Stomach (tissue), 9 donors: ENCODE measurements around the gene KCNQ1. TPM values are rescaled to one million over a fixed set of nuclear protein-coding genes. Genes with fewer than 3 reads are reported as not detected.

ENCODE experiments used
- DNase-seq, 2 donors: peaks; one replicate each; pipeline versions ENCODE4 v3.0.0 to v3.0.0-alpha.2; 2013 to 2019
- H3K27ac ChIP-seq, 5 donors: fragments of 200-600 bp in 4 of 5; sonication (generic) in 4 of 5; one replicate each; pipeline ENCODE4 v1.5.1; 2013 to 2019; ENCODE audit warnings: mild to moderate bottlenecking in 1 of 5, moderate library complexity in 1 of 5
- H3K27me3 ChIP-seq, 3 donors: fragments of 200-600 bp; sonication (generic); one replicate each; pipeline ENCODE4 v1.5.1; 2017 to 2019; ENCODE audit warnings: mixed run types in 1 of 3
- H3K36me3 ChIP-seq, 4 donors: fragments of 200-600 bp; sonication (generic); 1 replicate in 3 of 4; 2 replicates in 1 of 4; pipeline ENCODE4 v1.5.1; 2016 to 2019
- H3K4me1 ChIP-seq, 4 donors: fragments of 200-600 bp; sonication (generic); one replicate each; pipeline ENCODE4 v1.5.1; 2016 to 2019
- H3K4me3 ChIP-seq, 4 donors: fragments of 200-600 bp; sonication (generic) in 3 of 4; one replicate each; pipeline ENCODE4 v1.5.1; 2016 to 2019; ENCODE audit warnings: mild to moderate bottlenecking in 1 of 4
- H3K9me3 ChIP-seq, 4 donors: fragments of 200-600 bp; sonication (generic); one replicate each; pipeline ENCODE4 v1.5.1; 2016 to 2019
- EP300 ChIP-seq: sonication (generic); formaldehyde crosslinking; IDR thresholded peaks from one replicate; pipeline ENCODE4 v1.6.1; 2017; ENCODE audit warnings: antibody characterized with exemption
- POLR2A ChIP-seq, 4 donors: fragments of 450-650 bp; IDR thresholded peaks; one replicate each; pipeline ENCODE4 v1.6.1; 2016; ENCODE audit warnings: antibody characterized with exemption in 4 of 4, control low read depth in 2 of 4, mild to moderate bottlenecking in 1 of 4, moderate library complexity in 1 of 4
- POLR2AphosphoS5 ChIP-seq, 3 donors: sonication (generic); formaldehyde crosslinking; IDR thresholded peaks; one replicate each; pipeline ENCODE4 v1.6.1; 2016; ENCODE audit warnings: antibody characterized with exemption in 3 of 3
- WGBS, 5 donors: extraction: QIAGEN DNeasy Blood & Tissue Kit in 3 of 5; methylation state at CpG; one replicate each; pipeline versions ENCODE4 v1.1.5 to v1.1.7; 2013 to 2018; 5-methylcytosine and 5-hydroxymethylcytosine counted together
- intact Hi-C: fragments of 100-400 bp; cut with DNase I; formaldehyde crosslinking; loops from one replicate; pipeline ENCODE4 v1.15.1; 2023; ENCODE audit warnings: low total_unique reads
- polyA plus RNA-seq, 3 donors: library from polyadenylated mRNA; stranded (reverse); fragments of 200-250 nt; gene quantifications; one replicate each; pipeline ENCODE4 v1.2.3, GENCODE V29; 2013
- total RNA-seq, 5 donors: library from RNA; depleted of rRNA; stranded (reverse); fragments of >200 nt; gene quantifications; one replicate each; pipeline versions ENCODE4 v1.1.0 to v1.2.3, GENCODE V29; 2014 to 2016
- TF ChIP-seq, protein P1 (sequence below), 7 experiments: fragments of 450-650 bp in 4 of 7; fragments of 200-600 bp in 3 of 7; sonication (generic) in 3 of 7; IDR thresholded peaks; one replicate each; pipeline ENCODE4 v1.5.1; 2016 to 2019; ENCODE audit warnings: antibody characterized with exemption in 7 of 7, control low read depth in 2 of 7, mild to moderate bottlenecking in 1 of 7
- donor health status: healthy with polysubstance abuse.
- donor health status: Bipolar disorder and iron deficiency.
- donor health status: healthy.

The KCNQ1 gene
- total and polyA plus RNA-seq, 8 donors, result 12.1 to 155 (median 49.0) TPM

DNA sequence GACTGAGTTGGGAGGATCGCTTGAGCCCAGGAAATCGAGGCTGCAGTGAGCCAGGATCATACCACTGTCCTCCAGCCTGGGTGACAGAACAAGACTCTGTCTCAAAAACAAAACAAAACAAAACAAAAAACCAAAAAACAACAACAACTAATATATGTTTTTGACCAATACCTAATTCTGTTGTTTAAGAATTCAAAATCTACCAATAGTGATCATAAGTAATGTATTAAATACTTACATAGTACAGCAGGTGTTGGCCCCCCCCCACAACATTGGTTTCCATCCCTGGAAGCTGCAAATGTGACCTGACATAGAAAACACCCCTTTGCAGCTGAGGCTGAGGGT is 74.7 kb downstream of the KCNQ1 start:
- peaks cover 0 to 6% (median 0%) of the 10 kb centered on the region in 3 donors for H3K27me3 ChIP-seq
- H3K9me3 ChIP-seq, result no peaks in the 10 kb centered on the region
- H3K4me3 ChIP-seq, result no peak overlapping the region
- TF ChIP-seq POLR2AphosphoS5 (IDR thresholded peaks at IDR 0.05) (no peak), POLR2A (IDR thresholded peaks at IDR 0.05) (no peak), EP300 (no peak)
- TF ChIP-seq, protein P1, sequence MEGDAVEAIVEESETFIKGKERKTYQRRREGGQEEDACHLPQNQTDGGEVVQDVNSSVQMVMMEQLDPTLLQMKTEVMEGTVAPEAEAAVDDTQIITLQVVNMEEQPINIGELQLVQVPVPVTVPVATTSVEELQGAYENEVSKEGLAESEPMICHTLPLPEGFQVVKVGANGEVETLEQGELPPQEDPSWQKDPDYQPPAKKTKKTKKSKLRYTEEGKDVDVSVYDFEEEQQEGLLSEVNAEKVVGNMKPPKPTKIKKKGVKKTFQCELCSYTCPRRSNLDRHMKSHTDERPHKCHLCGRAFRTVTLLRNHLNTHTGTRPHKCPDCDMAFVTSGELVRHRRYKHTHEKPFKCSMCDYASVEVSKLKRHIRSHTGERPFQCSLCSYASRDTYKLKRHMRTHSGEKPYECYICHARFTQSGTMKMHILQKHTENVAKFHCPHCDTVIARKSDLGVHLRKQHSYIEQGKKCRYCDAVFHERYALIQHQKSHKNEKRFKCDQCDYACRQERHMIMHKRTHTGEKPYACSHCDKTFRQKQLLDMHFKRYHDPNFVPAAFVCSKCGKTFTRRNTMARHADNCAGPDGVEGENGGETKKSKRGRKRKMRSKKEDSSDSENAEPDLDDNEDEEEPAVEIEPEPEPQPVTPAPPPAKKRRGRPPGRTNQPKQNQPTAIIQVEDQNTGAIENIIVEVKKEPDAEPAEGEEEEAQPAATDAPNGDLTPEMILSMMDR (IDR thresholded peaks at IDR 0.05), result no peak
- H3K4me1 ChIP-seq, result peaks cover 3 to 7% (median 5%) of the 10 kb centered on the region in 4 donors
- H3K27ac ChIP-seq, result no peak overlapping the region
- intact Hi-C loops, result no loop called here
- WGBS, 5 donors, result 83 to 93% (median 87%) methylated on average over 2 of the region's 2 CpGs
- H3K36me3 ChIP-seq, result no peaks in the 10 kb centered on the region
- no peak for DNase-seq

DNA sequence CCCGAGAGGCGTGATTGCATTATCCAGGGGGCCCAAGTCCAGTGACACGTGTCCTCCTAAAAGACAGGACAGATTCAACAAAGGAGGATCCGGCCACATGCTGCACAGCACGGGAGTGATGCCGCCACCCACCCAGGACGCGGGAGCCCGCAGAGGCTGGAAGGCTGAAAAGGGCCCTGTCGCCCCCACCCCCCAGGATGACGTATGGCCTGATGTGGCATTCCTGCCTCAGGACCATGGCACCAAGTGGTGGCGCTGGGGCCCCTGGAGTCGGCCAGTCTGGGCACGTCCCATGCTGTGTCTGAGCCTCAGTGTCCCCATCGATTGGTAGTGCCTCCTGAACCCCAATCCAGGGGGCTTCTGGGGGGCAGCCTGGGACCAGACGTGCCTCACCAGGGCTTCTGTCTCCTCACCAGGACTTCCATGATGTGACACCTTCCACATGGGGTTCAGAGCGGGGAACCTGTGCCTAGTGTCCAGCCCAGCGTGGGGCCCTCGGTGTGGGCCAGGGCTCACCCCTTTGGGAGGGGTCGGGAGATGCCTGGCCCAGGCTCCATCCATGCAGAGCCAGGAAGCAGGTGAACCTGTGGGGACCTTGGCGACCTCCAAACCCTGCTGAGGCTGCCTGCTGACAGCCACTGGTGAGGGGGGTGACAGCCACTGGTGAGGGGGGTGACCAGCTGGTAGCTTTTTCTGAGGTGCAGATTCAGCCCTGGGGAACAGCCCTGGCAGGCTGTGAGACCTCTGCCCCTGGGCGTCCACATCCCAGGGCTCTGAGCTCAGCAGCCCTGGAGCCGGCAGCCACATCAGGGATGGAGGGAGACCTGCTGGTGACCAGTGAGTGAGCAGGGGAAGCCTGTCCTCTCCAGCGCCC is 75.3 kb downstream of the KCNQ1 start:
- WGBS, 5 donors, result 80 to 85% (median 83%) methylated on average over 14 to 24 of the region's 24 CpGs
- Histone ChIP-seq H3K27ac (no peak overlapping the region), H3K36me3 (no peaks in the 10 kb centered on the region), H3K4me1 (peaks cover 9 to 13% (median 11%) of the 10 kb centered on the region in 4 donors), H3K9me3 (no peaks in the 10 kb centered on the region), H3K4me3 (no peak overlapping the region), H3K27me3 (peaks cover 0 to 11% (median 0%) of the 10 kb centered on the region in 3 donors)
- intact Hi-C loops, result no loop called here
- peak; percentile 1 to 19 for DNase-seq
- TF ChIP-seq POLR2AphosphoS5 (IDR thresholded peaks at IDR 0.05), result no peak
- TF ChIP-seq EP300, result no peak
- no peak for TF ChIP-seq POLR2A (IDR thresholded peaks at IDR 0.05)
- TF ChIP-seq, protein P1 (IDR thresholded peaks at IDR 0.05), result no peak

DNA sequence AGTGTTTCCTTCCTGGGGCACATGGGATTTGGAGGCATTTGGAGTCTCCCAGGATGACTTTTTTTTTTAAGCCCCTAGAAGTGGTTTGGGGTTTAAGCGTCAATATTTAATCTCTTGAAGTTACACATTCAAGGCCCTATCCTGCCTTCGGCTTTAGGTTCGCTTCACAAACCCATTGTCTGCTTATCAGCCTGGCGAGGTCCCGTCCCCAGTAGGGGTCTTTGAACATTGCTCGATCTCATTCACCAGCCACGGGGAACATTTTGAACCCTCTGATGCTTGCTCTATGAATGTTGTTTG is 75.9 kb downstream of the KCNQ1 start:
- Histone ChIP-seq H3K27me3 (peaks cover 0 to 17% (median 0%) of the 10 kb centered on the region in 3 donors), H3K4me3 (no peak overlapping the region), H3K27ac (no peak overlapping the region), H3K4me1 (peaks cover 15 to 19% (median 17%) of the 10 kb centered on the region in 4 donors), H3K36me3 (no peaks in the 10 kb centered on the region), H3K9me3 (no peaks in the 10 kb centered on the region)
- WGBS, 5 donors, result 71 to 84% (median 78%) methylated on average over 7 of the region's 7 CpGs
- DNase-seq, result peak in 1 of 2 donors; percentile 18
- TF ChIP-seq, protein P1 (IDR thresholded peaks at IDR 0.05), result no peak
- TF ChIP-seq EP300 (no peak), POLR2A (IDR thresholded peaks at IDR 0.05) (no peak), POLR2AphosphoS5 (IDR thresholded peaks at IDR 0.05) (no peak)
- intact Hi-C loops, result no loop called here

DNA sequence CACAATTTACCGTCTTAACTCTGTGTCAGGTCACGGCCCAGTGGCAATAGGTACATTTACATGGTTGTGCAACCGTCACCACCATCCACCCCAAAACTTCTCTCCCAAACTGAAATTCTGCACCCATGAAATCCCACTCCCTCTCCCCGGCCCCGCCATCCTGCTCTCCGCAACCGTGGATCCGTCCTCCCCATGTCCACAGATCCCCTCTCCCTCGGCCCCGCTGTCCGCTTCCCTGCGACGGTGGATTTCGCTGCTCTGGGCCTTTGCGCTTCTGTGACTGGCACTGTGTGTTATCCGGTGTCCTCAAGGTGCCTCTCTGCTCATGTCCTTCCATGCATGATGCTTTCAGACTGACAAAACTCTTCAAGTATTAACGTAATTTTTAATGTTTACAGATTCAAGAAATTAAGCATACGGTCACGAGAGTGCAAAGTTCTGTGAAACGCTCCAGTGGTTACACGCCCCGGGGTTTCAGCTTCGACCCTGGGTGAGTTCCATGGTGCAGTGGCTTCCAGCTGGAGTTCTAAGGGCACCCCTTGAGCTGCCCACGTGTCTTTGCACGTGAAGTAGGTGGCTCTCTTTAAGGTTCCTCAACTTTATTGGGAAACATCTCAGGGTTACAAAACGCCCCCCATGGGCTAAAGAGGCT is 76.4 kb downstream of the KCNQ1 start:
- no peak overlapping the region for H3K27ac ChIP-seq
- 80 to 86% (median 82%) methylated on average over 25 to 26 of the region's 26 CpGs for WGBS, 5 donors
- H3K27me3 ChIP-seq, result peaks cover 0 to 22% (median 0%) of the 10 kb centered on the region in 3 donors
- H3K36me3 ChIP-seq, result no peaks in the 10 kb centered on the region
- H3K4me3 ChIP-seq, result no peak overlapping the region
- peaks cover 21 to 24% (median 22%) of the 10 kb centered on the region in 4 donors for H3K4me1 ChIP-seq
- intact Hi-C loops, result no loop called here
- H3K9me3 ChIP-seq, result no peaks in the 10 kb centered on the region
- DNase-seq, result peak in 1 of 2 donors; percentile 24
- TF ChIP-seq, protein P1 (IDR thresholded peaks at IDR 0.05), result no peak
- TF ChIP-seq POLR2A (IDR thresholded peaks at IDR 0.05), result no peak
- no peak for TF ChIP-seq POLR2AphosphoS5 (IDR thresholded peaks at IDR 0.05)
- TF ChIP-seq EP300, result no peak
